ENCODE data around the gene WDR70.

The WDR70 gene

DNA sequence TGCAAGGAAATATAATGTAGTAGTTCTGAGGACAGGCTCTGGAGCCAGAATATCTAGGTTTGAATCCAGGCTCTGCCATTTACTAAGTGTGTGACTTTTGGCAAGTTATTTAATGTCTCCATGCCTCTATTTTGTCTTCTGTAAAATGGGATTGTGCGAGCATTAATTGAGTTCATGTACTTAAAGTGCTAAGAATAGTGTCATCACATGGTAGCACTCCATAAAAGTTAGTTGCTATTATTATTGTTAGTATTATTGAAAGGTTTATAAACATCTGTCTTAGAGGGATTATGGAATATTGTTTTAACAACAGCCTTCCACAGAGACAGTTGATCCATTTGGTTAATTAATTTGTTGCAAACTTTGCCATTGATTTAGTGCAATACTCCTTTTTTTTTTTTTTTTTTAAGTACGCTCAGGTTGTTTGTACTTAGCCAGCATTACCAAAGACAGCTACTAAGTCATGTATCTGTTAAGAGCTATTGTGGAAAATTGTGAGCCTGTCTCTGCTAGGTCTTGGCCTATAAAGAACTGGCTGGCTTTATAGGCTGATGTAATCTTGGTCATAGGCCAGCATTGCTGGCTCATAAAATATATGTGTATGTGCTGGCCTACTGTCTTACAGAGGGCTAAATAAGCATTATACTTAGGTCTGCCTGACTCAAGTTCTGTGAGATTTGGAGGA lies 174.7 kb downstream of the WDR70 start:
- intact Hi-C loops (cut with DNase I; ENCODE audit: low total_unique reads), result no loop called here
- H3K36me3 ChIP-seq, result no peaks in the 10 kb centered on the region
- H3K4me1 ChIP-seq, result no peaks in the 10 kb centered on the region
- no peak overlapping the region for H3K4me3 ChIP-seq
- peaks cover 0 to 7% (median 0%) of the 10 kb centered on the region in 3 donors for H3K9me3 ChIP-seq
- H3K27me3 ChIP-seq, result no peaks in the 10 kb centered on the region
- H3K27ac ChIP-seq, result no peak overlapping the region
- DNase-seq, result no peak
- TF ChIP-seq, protein P1, sequence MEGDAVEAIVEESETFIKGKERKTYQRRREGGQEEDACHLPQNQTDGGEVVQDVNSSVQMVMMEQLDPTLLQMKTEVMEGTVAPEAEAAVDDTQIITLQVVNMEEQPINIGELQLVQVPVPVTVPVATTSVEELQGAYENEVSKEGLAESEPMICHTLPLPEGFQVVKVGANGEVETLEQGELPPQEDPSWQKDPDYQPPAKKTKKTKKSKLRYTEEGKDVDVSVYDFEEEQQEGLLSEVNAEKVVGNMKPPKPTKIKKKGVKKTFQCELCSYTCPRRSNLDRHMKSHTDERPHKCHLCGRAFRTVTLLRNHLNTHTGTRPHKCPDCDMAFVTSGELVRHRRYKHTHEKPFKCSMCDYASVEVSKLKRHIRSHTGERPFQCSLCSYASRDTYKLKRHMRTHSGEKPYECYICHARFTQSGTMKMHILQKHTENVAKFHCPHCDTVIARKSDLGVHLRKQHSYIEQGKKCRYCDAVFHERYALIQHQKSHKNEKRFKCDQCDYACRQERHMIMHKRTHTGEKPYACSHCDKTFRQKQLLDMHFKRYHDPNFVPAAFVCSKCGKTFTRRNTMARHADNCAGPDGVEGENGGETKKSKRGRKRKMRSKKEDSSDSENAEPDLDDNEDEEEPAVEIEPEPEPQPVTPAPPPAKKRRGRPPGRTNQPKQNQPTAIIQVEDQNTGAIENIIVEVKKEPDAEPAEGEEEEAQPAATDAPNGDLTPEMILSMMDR (IDR thresholded peaks at IDR 0.05), result no peak

DNA sequence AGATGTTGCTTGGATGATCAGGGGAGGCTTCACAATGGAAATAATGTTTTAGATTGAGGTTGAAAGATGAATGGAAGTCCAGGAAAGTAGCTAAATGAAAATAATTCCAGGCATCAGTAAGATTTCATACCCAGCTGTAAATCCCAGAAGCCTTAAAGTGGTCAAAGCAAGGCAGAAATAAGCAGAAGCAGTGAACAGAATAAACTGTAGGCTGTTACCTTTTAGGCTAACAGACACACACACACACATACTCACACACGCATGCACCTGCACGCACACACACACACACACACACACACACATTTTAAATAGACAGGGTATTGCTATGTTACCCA lies 175.3 kb downstream of the WDR70 start:
- DNase-seq, result no peak
- peaks cover 0 to 7% (median 0%) of the 10 kb centered on the region in 3 donors for H3K9me3 ChIP-seq
- H3K27me3 ChIP-seq, result no peaks in the 10 kb centered on the region
- intact Hi-C loops (cut with DNase I; ENCODE audit: low total_unique reads), result no loop called here
- TF ChIP-seq, protein P1 (IDR thresholded peaks at IDR 0.05), result no peak
- no peak overlapping the region for H3K4me3 ChIP-seq
- no peaks in the 10 kb centered on the region for H3K4me1 ChIP-seq
- no peaks in the 10 kb centered on the region for H3K36me3 ChIP-seq
- no peak overlapping the region for H3K27ac ChIP-seq

DNA sequence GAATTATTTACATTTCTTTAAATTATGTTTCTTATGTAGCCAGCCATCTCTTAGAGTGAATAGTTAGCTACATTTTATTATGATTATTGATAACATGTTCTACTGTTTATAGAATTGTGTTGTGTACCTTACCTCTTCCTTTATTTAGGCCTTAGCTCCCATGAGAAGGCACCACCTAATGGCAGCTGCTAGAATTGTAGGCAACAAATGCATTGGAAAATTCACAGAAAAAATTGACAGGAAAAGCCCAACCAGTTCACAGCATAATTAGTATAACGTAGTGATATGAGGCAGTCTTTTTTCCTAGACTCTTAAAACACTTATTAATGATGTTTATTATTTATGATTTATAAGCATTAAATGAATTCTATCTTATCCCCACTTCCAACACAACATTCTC lies 175.8 kb downstream of the WDR70 start:
- intact Hi-C loops (cut with DNase I; ENCODE audit: low total_unique reads), result no loop called here
- TF ChIP-seq, protein P1 (IDR thresholded peaks at IDR 0.05), result no peak
- Histone ChIP-seq H3K27me3 (no peaks in the 10 kb centered on the region), H3K9me3 (peaks cover 0 to 7% (median 0%) of the 10 kb centered on the region in 3 donors), H3K4me1 (no peaks in the 10 kb centered on the region), H3K27ac (no peak overlapping the region), H3K4me3 (no peak overlapping the region), H3K36me3 (no peaks in the 10 kb centered on the region)
- DNase-seq, result no peak

DNA sequence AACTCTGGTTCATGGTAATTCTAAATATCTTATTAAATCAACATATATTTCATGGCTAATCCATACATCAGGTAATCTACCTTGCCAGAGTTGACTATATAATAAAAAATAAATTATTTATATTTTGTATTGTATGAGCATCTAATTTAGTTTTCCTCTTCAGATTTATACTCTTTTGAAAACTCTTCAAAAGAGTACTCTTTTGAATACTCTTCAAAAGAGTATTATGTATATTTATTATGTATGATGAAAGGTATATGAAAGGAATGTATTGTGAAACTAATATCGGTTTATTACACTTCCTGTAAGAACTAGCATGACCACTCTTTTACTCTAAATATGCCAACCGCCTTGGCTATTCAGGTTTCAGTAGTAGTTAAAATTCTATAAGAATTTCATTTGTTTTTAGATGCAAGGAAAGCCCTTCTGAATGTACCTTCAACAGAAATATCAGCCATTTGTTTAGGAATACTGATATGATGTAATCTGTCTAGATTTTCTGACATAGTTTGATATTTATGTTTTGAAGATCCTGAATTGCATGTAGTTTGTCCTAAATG lies 178.7 kb downstream of the WDR70 start:
- TF ChIP-seq, protein P1 (IDR thresholded peaks at IDR 0.05), result no peak
- H3K4me3 ChIP-seq, result no peak overlapping the region
- no peak overlapping the region for H3K27ac ChIP-seq
- peaks cover 0 to 7% (median 0%) of the 10 kb centered on the region in 3 donors for H3K9me3 ChIP-seq
- H3K27me3 ChIP-seq, result no peaks in the 10 kb centered on the region
- intact Hi-C loops (cut with DNase I; ENCODE audit: low total_unique reads), result no loop called here
- DNase-seq, result no peak
- H3K4me1 ChIP-seq, result no peaks in the 10 kb centered on the region
- H3K36me3 ChIP-seq, result no peaks in the 10 kb centered on the region

DNA sequence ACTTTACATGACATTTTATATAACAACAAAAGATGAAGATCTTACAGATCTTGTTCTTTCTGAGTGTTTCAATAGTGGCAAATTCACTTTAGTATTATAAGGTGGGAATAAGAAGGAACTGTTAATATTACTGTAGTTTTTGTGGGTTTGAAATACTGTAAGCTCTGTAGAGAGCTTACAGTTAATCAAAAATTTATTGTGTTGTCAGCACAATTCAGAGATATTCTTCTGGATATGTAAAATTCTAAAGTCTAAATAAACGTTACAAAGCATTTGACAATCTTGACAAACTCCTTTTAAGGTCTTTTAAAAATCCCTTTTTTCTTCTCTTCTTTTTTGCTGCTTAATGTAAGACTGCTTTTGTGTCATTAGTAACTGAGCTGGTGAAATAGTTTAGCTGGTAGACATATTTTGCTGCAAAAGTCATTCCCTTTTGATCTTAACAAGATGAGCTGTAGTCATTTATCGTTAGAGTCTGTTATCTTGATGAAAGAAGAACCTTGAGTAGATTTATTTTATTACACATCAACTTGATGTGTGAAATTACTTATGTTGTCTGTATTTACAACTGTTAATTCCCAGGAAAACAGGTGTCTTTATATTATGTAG lies 186.0 kb downstream of the WDR70 start:
- no peak overlapping the region for H3K4me3 ChIP-seq
- TF ChIP-seq, protein P1 (IDR thresholded peaks at IDR 0.05), result no peak
- no peak for DNase-seq
- H3K27ac ChIP-seq, result no peak overlapping the region
- H3K9me3 ChIP-seq, result no peaks in the 10 kb centered on the region
- no peaks in the 10 kb centered on the region for H3K36me3 ChIP-seq
- no peaks in the 10 kb centered on the region for H3K27me3 ChIP-seq
- no peaks in the 10 kb centered on the region for H3K4me1 ChIP-seq
- intact Hi-C loops (cut with DNase I; ENCODE audit: low total_unique reads), result no loop called here
